GM12878 (cell line): ENCODE results near the gene KIAA1217. TPM values are rescaled to one million over a fixed set of nuclear protein-coding genes. Genes with fewer than 3 reads are reported as not detected.

Experiments
- ATAC-seq: fragments of 200-7000 bp; cut with Tn5 transposase; 3 replicates; pipeline ENCODE4 v1.9.1; 2020; ENCODE audit warnings: mild to moderate bottlenecking, moderate library complexity
- BruUV-seq: library from RNA; stranded (reverse); fragments of 400-500 nt; replicated peaks from 2 replicates; lab custom pipeline; 2021; lab: Mats Ljungman, UMichigan
- CTCF ChIA-PET: fragments of 300-600 bp; sonication (Branson Sonifier 250); formaldehyde crosslinking; extraction: SDS; loops from one replicate; lab custom pipeline; 2021; ENCODE audit warnings: inconsistent platforms; lab: Yijun Ruan, JAX
- POLR2A ChIA-PET: fragments of 350-600 bp; formaldehyde crosslinking; extraction: SDS; loops from one replicate; lab custom pipeline; 2021; ENCODE audit warnings: inconsistent platforms; lab: Charles Lee
- RAD21 ChIA-PET: fragments of 300-600 bp; sonication (Branson Sonifier 250); formaldehyde crosslinking; loops from one replicate; lab custom pipeline; 2023; ENCODE audit warnings: antibody characterized with exemption; ENCODE audit not compliant: unreplicated experiment; lab: Charles Lee
- SMC1A ChIA-PET: fragments of 300-600 bp; sonication (Branson Sonifier 250); formaldehyde crosslinking; loops from one replicate; lab custom pipeline; 2023; ENCODE audit not compliant: unreplicated experiment, uncharacterized antibody; lab: Charles Lee
- DNase-seq: peaks from one replicate; pipeline ENCODE4 v3.0.0-alpha.2; 2011; ENCODE audit warnings: low read depth, low spot score
- FAIRE-seq: peaks from 3 replicates; lab custom pipeline; 2011; peaks lifted over from hg19 to GRCh38; lab: Jason Lieb, UNC
- H2AFZ ChIP-seq: 2 replicates; pipeline ENCODE4 v1.6.0; 2011; ENCODE audit warnings: low read depth, low read length, control low read depth; ENCODE audit not compliant: control insufficient read depth
- H3K27ac ChIP-seq: 2 replicates; pipeline ENCODE4 v1.5.1; 2011; ENCODE audit warnings: control low read depth; ENCODE audit not compliant: control insufficient read depth, insufficient read depth
- H3K27me3 ChIP-seq, 2 experiments: replicated peaks in 1 of 2; 2 replicates each; pipeline versions ENCODE4 v1.6.0 to v1.6.1; 2011; ENCODE audit warnings: low read length in 1 of 2; ENCODE audit not compliant: control insufficient read depth in 2 of 2, insufficient read depth in 2 of 2
- H3K36me3 ChIP-seq, 2 experiments: 2 replicates each; pipeline ENCODE4 v1.5.1; 2011; ENCODE audit warnings: low read length in 1 of 2; ENCODE audit not compliant: control insufficient read depth in 2 of 2, insufficient read depth in 2 of 2
- H3K4me1 ChIP-seq: 2 replicates; pipeline ENCODE4 v1.6.1; 2011; ENCODE audit warnings: mild to moderate bottlenecking, low read length, moderate library complexity, mixed read lengths; ENCODE audit not compliant: control insufficient read depth, insufficient read depth
- H3K4me2 ChIP-seq: 2 replicates; pipeline ENCODE4 v1.6.0; 2011; ENCODE audit warnings: control low read depth; ENCODE audit not compliant: control insufficient read depth, insufficient read depth
- H3K4me3 ChIP-seq: fragments of 200-600 bp; sonication (generic); 2 replicates; pipeline ENCODE4 v1.5.1; 2016
- H3K79me2 ChIP-seq: 2 replicates; pipeline ENCODE4 v1.6.0; 2011; ENCODE audit warnings: low read length; ENCODE audit not compliant: control insufficient read depth, insufficient read depth
- H3K9ac ChIP-seq: 2 replicates; pipeline ENCODE4 v1.8.0; 2011; ENCODE audit warnings: low read length, control low read depth, mixed read lengths; ENCODE audit not compliant: control insufficient read depth, insufficient read depth
- H3K9me3 ChIP-seq: replicated peaks from 3 replicates; pipeline ENCODE4 v1.5.1; 2011; ENCODE audit warnings: mild to moderate bottlenecking, low read length; ENCODE audit not compliant: control insufficient read depth, insufficient read depth
- H4K20me1 ChIP-seq: 2 replicates; pipeline ENCODE4 v1.6.0; 2011; ENCODE audit not compliant: control insufficient read depth, insufficient read depth
- MYB ChIP-seq: fragments of 150-350 bp; IDR thresholded peaks from 2 replicates; pipeline ENCODE4 v1.6.1; 2014; ENCODE audit warnings: mild to moderate bottlenecking, low read depth, low read length, borderline replicate concordance
- SUPT20H ChIP-seq: IDR thresholded peaks from 2 replicates; pipeline ENCODE4 v1.6.1; 2011; ENCODE audit warnings: low read depth, mild to moderate bottlenecking, low read length, moderate library complexity, borderline replicate concordance; ENCODE audit not compliant: control insufficient read depth
- TBL1XR1 ChIP-seq: IDR thresholded peaks from 2 replicates; pipeline ENCODE4 v1.6.1; 2012; ENCODE audit warnings: low read depth, low read length, improper control_type of control experiment
- WGBS: methylation state at CpG from one replicate; pipeline ENCODE4 v1.1.6; 2016; ENCODE audit warnings: low lambda C conversion rate; ENCODE audit not compliant: insufficient replicate concordance, insufficient coverage; ENCODE audit errors: missing lambda C conversion rate; 5-methylcytosine and 5-hydroxymethylcytosine counted together
- in situ Hi-C: fragments of 300-500 bp; cut with MboI; formaldehyde crosslinking; loops from 9 replicates; pipeline ENCODE4 v1.14.3; 2018; ENCODE audit warnings: mixed read lengths
- intact Hi-C: fragments of 100-400 bp; cut with micrococcal nuclease; formaldehyde crosslinking; loops from one replicate; pipeline ENCODE4 v1.14.2; 2022; ENCODE audit not compliant: unreplicated experiment
- polyA plus RNA-seq, 11 experiments: library from polyadenylated mRNA; depleted of rRNA in 4 of 11; unstranded in 6 of 11; stranded (reverse) in 5 of 11; fragments of >200 nt; fragmentation: Nextera tagmentation in 4 of 11; fragmentation: Illumina TruSeq in 1 of 11; extraction: Ambion mirVana in 4 of 11; extraction: Trizol in 1 of 11; gene quantifications; 1 replicate in 1 of 11; 2 replicates in 10 of 11; pipeline versions ENCODE4 v1.2.1 to v1.2.3, GENCODE V29; 2011 to 2016; ENCODE audit warnings: inconsistent platforms in 2 of 11, missing spikeins in 2 of 11, low read depth in 1 of 11
- total RNA-seq, 4 experiments: library from RNA; depleted of rRNA in 3 of 4; stranded (reverse); fragments of >200 nt in 3 of 4; fragmentation: Illumina TruSeq in 1 of 4; extraction: Trizol in 1 of 4; gene quantifications; 2 replicates each; pipeline versions ENCODE4 v1.2.1 to v1.2.3, GENCODE V29; 2013 to 2021
- TF ChIP-seq, protein P1 (sequence below): fragments of 150-350 bp; IDR thresholded peaks from 2 replicates; pipeline ENCODE4 v1.6.1; 2016; ENCODE audit warnings: low read depth, low read length
- TF ChIP-seq, protein P2 (sequence below): fragments of 450-650 bp; IDR thresholded peaks from 2 replicates; pipeline ENCODE4 v1.6.1; 2017; ENCODE audit warnings: borderline replicate concordance
- TF ChIP-seq, protein P3 (sequence below): fragments of 450-650 bp; formaldehyde crosslinking; IDR thresholded peaks from 2 replicates; pipeline ENCODE4 v1.4.0; 2020; ENCODE audit warnings: mild to moderate bottlenecking, moderate library complexity
- TF ChIP-seq, protein P4 (sequence below): IDR thresholded peaks from 2 replicates; pipeline ENCODE4 v1.6.1; 2012; ENCODE audit warnings: improper control_type of control experiment, low read depth, low read length; ENCODE audit not compliant: insufficient replicate concordance

Gene KIAA1217
- total and polyA plus RNA-seq, 10 of the 15 experiments (the other 5 are each of a cell fraction or from before 2014, with no cell fraction given): 0.57 to 3.8 (median 2.1) TPM

DNA sequence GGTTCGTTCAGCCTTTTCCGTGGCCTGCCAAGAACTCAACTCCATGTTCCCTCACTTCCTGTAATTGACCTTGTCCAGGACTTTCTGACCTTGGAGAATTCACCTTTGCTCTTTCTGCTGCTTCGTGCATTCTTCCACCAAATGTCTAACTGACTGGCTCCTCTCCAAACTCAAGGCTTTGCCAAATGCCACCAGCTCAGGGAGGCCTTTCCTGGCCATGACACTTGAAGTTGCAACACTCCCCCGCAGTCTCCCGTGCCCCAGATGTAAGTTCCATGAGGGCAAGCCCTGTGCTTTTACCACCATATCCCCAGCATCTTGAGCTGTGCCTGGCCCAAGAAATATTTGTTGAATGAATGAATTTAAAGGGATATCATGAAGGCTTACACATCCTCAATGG, 276.4 kb downstream of the KIAA1217 start (continued):
- TF ChIP-seq, protein P1, sequence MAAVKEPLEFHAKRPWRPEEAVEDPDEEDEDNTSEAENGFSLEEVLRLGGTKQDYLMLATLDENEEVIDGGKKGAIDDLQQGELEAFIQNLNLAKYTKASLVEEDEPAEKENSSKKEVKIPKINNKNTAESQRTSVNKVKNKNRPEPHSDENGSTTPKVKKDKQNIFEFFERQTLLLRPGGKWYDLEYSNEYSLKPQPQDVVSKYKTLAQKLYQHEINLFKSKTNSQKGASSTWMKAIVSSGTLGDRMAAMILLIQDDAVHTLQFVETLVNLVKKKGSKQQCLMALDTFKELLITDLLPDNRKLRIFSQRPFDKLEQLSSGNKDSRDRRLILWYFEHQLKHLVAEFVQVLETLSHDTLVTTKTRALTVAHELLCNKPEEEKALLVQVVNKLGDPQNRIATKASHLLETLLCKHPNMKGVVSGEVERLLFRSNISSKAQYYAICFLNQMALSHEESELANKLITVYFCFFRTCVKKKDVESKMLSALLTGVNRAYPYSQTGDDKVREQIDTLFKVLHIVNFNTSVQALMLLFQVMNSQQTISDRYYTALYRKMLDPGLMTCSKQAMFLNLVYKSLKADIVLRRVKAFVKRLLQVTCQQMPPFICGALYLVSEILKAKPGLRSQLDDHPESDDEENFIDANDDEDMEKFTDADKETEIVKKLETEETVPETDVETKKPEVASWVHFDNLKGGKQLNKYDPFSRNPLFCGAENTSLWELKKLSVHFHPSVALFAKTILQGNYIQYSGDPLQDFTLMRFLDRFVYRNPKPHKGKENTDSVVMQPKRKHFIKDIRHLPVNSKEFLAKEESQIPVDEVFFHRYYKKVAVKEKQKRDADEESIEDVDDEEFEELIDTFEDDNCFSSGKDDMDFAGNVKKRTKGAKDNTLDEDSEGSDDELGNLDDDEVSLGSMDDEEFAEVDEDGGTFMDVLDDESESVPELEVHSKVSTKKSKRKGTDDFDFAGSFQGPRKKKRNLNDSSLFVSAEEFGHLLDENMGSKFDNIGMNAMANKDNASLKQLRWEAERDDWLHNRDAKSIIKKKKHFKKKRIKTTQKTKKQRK: no peak
- no peak for TF ChIP-seq SUPT20H
- TF ChIP-seq TBL1XR1: no peak
- TF ChIP-seq, all 136 proteins: peak for 0

DNA sequence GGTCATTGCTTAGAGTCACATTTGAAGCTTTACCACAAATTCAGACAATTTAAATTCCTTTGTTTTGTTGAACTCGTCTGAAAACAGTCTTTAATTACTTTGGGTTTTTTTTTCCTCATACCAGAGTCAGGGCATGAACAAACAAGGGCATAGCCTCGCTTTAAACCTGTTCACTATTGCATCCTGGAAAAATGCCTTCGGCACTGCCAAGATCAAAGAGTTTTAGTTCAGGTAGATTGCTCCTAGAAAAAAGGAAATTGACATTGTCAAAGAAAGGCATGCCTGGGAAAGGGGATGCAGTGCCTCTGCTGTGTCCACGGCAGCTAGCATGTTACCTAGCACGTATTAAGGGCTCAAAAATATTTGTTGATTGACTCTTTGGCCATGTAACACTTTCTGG, 279.7 kb downstream of the KIAA1217 start:
- H3K9me3 ChIP-seq: no peaks in the 10 kb centered on the region
- DNase-seq (no peak), FAIRE-seq (no peak), ATAC-seq (no peak)
- WGBS: 34% methylated on average over 5 of the region's 5 CpGs
- no TSS peak for BruUV-seq
- no peaks in the 10 kb centered on the region for H4K20me1 ChIP-seq
- H3K36me3 ChIP-seq: no peaks in the 10 kb centered on the region
- H3K4me3 ChIP-seq: no peak overlapping the region
- SMC1A ChIA-PET: interaction anchor here (1.0 to 1.7 kb wide), 4 partner anchors 8 to 21 kb away, joined by 3 to 7 read pairs (median 4); no protein-coding TSS in a partner anchor
- in situ Hi-C loops (no loop called here), intact Hi-C loops (no loop called here)
- RAD21 ChIA-PET: no interaction called here
- CTCF ChIA-PET: interaction anchor here (1.8 kb wide), 1 partner anchor 16 kb away, joined by 5 read pairs; no protein-coding TSS in a partner anchor
- H3K27ac ChIP-seq: no peak overlapping the region
- no peak overlapping the region for H3K4me2 ChIP-seq
- H3K9ac ChIP-seq: no peak overlapping the region
- POLR2A ChIA-PET: interaction anchor here (0.5 kb wide), 1 partner anchor 107 kb away, joined by 4 read pairs; no protein-coding TSS in a partner anchor
- no peaks in the 10 kb centered on the region for H3K27me3 ChIP-seq
- no peak overlapping the region for H2AFZ ChIP-seq
- H3K4me1 ChIP-seq: no peaks in the 10 kb centered on the region
- no peaks in the 10 kb centered on the region for H3K79me2 ChIP-seq
- TF ChIP-seq, protein P2, sequence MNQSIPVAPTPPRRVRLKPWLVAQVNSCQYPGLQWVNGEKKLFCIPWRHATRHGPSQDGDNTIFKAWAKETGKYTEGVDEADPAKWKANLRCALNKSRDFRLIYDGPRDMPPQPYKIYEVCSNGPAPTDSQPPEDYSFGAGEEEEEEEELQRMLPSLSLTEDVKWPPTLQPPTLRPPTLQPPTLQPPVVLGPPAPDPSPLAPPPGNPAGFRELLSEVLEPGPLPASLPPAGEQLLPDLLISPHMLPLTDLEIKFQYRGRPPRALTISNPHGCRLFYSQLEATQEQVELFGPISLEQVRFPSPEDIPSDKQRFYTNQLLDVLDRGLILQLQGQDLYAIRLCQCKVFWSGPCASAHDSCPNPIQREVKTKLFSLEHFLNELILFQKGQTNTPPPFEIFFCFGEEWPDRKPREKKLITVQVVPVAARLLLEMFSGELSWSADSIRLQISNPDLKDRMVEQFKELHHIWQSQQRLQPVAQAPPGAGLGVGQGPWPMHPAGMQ: no peak
- TF ChIP-seq, protein P3, sequence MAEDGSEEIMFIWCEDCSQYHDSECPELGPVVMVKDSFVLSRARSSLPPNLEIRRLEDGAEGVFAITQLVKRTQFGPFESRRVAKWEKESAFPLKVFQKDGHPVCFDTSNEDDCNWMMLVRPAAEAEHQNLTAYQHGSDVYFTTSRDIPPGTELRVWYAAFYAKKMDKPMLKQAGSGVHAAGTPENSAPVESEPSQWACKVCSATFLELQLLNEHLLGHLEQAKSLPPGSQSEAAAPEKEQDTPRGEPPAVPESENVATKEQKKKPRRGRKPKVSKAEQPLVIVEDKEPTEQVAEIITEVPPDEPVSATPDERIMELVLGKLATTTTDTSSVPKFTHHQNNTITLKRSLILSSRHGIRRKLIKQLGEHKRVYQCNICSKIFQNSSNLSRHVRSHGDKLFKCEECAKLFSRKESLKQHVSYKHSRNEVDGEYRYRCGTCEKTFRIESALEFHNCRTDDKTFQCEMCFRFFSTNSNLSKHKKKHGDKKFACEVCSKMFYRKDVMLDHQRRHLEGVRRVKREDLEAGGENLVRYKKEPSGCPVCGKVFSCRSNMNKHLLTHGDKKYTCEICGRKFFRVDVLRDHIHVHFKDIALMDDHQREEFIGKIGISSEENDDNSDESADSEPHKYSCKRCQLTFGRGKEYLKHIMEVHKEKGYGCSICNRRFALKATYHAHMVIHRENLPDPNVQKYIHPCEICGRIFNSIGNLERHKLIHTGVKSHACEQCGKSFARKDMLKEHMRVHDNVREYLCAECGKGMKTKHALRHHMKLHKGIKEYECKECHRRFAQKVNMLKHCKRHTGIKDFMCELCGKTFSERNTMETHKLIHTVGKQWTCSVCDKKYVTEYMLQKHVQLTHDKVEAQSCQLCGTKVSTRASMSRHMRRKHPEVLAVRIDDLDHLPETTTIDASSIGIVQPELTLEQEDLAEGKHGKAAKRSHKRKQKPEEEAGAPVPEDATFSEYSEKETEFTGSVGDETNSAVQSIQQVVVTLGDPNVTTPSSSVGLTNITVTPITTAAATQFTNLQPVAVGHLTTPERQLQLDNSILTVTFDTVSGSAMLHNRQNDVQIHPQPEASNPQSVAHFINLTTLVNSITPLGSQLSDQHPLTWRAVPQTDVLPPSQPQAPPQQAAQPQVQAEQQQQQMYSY (CRISPR knock-in tag): no peak
- no peak for TF ChIP-seq MYB
- TF ChIP-seq, protein P4, sequence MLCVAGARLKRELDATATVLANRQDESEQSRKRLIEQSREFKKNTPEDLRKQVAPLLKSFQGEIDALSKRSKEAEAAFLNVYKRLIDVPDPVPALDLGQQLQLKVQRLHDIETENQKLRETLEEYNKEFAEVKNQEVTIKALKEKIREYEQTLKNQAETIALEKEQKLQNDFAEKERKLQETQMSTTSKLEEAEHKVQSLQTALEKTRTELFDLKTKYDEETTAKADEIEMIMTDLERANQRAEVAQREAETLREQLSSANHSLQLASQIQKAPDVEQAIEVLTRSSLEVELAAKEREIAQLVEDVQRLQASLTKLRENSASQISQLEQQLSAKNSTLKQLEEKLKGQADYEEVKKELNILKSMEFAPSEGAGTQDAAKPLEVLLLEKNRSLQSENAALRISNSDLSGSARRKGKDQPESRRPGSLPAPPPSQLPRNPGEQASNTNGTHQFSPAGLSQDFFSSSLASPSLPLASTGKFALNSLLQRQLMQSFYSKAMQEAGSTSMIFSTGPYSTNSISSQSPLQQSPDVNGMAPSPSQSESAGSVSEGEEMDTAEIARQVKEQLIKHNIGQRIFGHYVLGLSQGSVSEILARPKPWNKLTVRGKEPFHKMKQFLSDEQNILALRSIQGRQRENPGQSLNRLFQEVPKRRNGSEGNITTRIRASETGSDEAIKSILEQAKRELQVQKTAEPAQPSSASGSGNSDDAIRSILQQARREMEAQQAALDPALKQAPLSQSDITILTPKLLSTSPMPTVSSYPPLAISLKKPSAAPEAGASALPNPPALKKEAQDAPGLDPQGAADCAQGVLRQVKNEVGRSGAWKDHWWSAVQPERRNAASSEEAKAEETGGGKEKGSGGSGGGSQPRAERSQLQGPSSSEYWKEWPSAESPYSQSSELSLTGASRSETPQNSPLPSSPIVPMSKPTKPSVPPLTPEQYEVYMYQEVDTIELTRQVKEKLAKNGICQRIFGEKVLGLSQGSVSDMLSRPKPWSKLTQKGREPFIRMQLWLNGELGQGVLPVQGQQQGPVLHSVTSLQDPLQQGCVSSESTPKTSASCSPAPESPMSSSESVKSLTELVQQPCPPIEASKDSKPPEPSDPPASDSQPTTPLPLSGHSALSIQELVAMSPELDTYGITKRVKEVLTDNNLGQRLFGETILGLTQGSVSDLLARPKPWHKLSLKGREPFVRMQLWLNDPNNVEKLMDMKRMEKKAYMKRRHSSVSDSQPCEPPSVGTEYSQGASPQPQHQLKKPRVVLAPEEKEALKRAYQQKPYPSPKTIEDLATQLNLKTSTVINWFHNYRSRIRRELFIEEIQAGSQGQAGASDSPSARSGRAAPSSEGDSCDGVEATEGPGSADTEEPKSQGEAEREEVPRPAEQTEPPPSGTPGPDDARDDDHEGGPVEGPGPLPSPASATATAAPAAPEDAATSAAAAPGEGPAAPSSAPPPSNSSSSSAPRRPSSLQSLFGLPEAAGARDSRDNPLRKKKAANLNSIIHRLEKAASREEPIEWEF: no peak
